Stimulated activated effector memory CD8-positive, alpha-beta T cell treated with anti-CD3 and anti-CD28 coated beads, Interleukin-12 subunit alpha, Interleukin-12 subunit beta, amount 100 ng/mL, for 72 hours (primary cell): ENCODE results near the gene S100A7.
"Not testable (repeated sequence)": the region's sequence is repeated elsewhere in the genome, so short reads cannot be mapped to it uniquely, and the experiment has no call there.

Source experiments
- ATAC-seq: fragments of 150-1000 bp; cut with Tn5 transposase; 2 replicates; pipeline ENCODE4 v1.10.0; 2021
- DNase-seq, 2 donors: peaks; one replicate each; pipeline ENCODE4 v3.0.0; 2021 to 2022; ENCODE audit warnings: low spot score in 2 of 2
- H3K27ac Mint-ChIP-seq: one replicate; pipeline ENCODE4 v1.8.0; 2022; ENCODE audit warnings: mild to moderate bottlenecking, mixed read lengths
- H3K36me3 Mint-ChIP-seq: one replicate; pipeline ENCODE4 v1.8.0; 2022; ENCODE audit warnings: mild to moderate bottlenecking, mixed read lengths
- H3K4me1 Mint-ChIP-seq: one replicate; pipeline ENCODE4 v1.8.0; 2022; ENCODE audit warnings: mixed read lengths
- H3K4me3 Mint-ChIP-seq: one replicate; pipeline ENCODE4 v1.8.0; 2022; ENCODE audit warnings: mild to moderate bottlenecking, mixed read lengths
- H3K9me3 Mint-ChIP-seq: one replicate; pipeline ENCODE4 v1.8.0; 2022; ENCODE audit warnings: mixed read lengths

S100A7 gene

DNA sequence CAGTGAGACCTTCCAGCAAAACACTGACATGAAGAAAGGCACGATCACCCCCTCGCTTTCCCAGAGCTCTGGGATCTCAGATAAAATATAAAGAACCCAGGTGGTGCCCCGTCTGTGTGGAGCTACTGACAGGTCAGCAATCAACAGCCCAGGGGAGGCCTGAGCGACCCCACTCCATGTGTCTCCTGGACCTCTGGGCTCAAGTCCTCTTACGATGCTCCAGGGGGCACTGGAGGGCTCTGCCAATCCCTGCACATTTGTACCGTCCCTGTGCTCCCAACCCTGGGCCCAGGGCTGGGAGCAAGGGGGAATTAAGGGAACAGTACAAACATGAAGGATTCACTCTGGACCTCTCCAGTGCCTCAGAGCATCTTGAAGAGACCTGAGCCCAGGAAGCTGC lies 31.7 kb downstream of the S100A7 start:
- Mint-ChIP-seq H3K9me3 (no peaks in the 10 kb centered on the region), H3K27ac (no peak overlapping the region)

DNA sequence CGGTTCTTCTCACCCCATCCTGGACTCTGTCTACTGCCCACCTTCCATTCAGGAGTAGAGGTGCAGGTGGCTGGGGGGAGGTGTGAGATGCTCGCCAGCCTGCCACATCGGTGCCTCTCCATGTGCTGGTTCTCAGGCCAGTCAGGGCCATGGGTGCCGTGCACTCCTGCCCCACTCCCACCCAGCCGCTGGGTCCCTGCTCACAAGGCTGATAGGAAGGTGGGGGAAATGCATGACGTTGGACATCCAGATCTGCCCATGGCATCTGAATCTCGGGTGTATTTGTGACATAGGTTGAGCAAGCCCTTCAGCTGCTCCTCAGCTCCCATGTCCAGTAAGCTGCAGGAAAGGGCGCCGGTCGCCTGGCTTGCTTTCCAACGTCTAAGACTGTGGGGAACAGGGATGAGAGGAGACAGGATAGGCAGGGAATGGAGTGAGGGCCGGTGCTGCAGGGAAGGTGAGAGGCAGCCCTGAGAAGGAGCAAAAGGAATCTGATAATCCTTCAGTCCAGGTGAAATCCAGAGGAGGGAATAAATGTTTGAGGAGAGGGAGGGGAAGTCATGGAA lies 32.3 kb downstream of the S100A7 start:
- Mint-ChIP-seq H3K36me3 (no peaks in the 10 kb centered on the region), H3K9me3 (no peaks in the 10 kb centered on the region)

More for the DNA sequence above, 31.7 kb downstream of the S100A7 start:
- DNase-seq (no peak), ATAC-seq (no peak)
- no peaks in the 10 kb centered on the region for H3K4me1 Mint-ChIP-seq
- H3K36me3 Mint-ChIP-seq, result no peaks in the 10 kb centered on the region
- H3K4me3 Mint-ChIP-seq, result no peak overlapping the region

GRCh38 chr1:153426809-153427208 lies 33.6 kb downstream of the S100A7 start:
- ATAC-seq (no peak), DNase-seq (no peak)
- Mint-ChIP-seq H3K9me3 (no peaks in the 10 kb centered on the region), H3K36me3 (no peaks in the 10 kb centered on the region), H3K4me1 (no peaks in the 10 kb centered on the region), H3K4me3 (no peak overlapping the region), H3K27ac (no peak overlapping the region)

More for the DNA sequence above, 32.3 kb downstream of the S100A7 start:
- H3K27ac Mint-ChIP-seq, result no peak overlapping the region
- DNase-seq, result no peak
- no peak for ATAC-seq
- H3K4me1 Mint-ChIP-seq, result no peaks in the 10 kb centered on the region
- no peak overlapping the region for H3K4me3 Mint-ChIP-seq

DNA sequence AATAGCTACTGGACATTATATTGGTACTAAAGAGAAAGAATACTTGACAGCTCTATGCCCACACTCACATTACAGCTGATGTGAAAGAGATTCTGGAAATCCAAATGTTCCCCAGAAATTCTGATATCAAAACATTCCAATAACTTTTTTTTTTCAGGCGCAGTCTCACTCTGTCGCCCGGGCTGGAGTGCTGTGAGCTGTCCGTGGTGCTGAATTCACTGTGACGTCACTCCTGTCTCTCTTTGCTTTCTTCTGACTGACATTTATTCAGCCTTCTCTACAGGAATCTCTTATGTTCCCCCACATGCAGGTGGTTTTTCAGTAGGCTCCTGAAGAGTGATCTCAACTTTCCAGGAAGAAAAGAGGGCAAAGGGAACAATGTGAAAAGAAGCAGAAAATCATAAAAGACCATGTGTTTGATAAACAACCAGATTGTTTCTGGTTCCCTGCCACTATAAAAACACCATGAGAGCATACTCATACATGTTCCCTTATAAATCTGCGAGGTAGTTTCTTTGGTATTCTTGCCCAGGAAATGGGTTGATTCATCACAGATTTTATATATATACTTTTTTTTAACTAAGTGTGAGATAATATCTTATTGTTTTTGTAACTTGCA lies 37.9 kb downstream of the S100A7 start:
- no peaks in the 10 kb centered on the region for H3K36me3 Mint-ChIP-seq
- peak; percentile 49 to 76 for DNase-seq
- no peaks in the 10 kb centered on the region for H3K9me3 Mint-ChIP-seq

GRCh38 chr1:153420306-153420705 lies 40.1 kb downstream of the S100A7 start:
- no peak for DNase-seq
- no peak for ATAC-seq
- H3K36me3 Mint-ChIP-seq, result no peaks in the 10 kb centered on the region
- H3K9me3 Mint-ChIP-seq, result no peaks in the 10 kb centered on the region
- no peak overlapping the region for H3K4me3 Mint-ChIP-seq
- no peak overlapping the region for H3K27ac Mint-ChIP-seq
- no peaks in the 10 kb centered on the region for H3K4me1 Mint-ChIP-seq

More for the DNA sequence above, 37.9 kb downstream of the S100A7 start:
- Mint-ChIP-seq H3K4me1 (no peaks in the 10 kb centered on the region), H3K4me3 (no peak overlapping the region), H3K27ac (no peak overlapping the region)
- ATAC-seq, result no peak

- ATAC-seq, H3K4me1 Mint-ChIP-seq, H3K36me3 Mint-ChIP-seq, H3K27ac Mint-ChIP-seq, DNase-seq, H3K4me3 Mint-ChIP-seq, H3K9me3 Mint-ChIP-seq: not testable (repeated sequence)
Observed at GRCh38 chr1:153419436-153419793, 41.0 kb downstream of the S100A7 start.

DNA sequence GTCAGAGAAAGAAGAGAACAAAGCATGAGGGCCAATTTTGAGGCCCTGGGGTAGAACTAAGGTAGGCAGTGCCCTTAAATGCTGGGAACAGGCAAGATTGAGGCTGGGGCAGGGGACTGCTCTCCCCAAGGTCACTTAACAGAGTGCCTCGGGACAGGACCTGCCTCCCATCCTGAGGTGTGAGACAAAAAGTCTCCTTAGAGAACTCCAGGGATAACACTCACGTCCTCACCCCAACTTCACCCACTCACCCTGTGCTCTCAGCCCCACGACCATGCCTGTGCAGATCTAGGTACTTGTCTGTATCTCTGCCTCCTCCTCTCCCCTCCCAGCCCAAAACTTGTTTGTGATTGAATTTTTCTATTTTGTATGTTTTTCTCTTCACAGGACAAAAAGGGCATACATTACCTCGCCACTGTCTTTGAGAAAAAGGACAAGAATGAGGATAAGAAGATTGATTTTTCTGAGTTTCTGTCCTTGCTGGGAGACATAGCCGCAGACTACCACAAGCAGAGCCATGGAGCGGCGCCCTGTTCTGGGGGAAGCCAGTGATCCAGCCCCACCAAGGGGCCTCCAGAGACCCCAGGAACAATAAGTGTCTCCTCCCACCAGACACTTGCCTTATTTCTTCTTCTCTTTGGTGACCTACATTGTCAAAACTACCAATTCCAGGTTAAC lies 41.6 kb downstream of the S100A7 start:
- not testable (repeated sequence) for H3K27ac Mint-ChIP-seq, H3K9me3 Mint-ChIP-seq, ATAC-seq, H3K4me3 Mint-ChIP-seq, H3K4me1 Mint-ChIP-seq, H3K36me3 Mint-ChIP-seq, DNase-seq

GRCh38 chr1:153417136-153417888 lies 43.1 kb downstream of the S100A7 start:
- H3K4me1 Mint-ChIP-seq, result no peaks in the 10 kb centered on the region
- no peak for DNase-seq
- no peak overlapping the region for H3K4me3 Mint-ChIP-seq
- no peak overlapping the region for H3K27ac Mint-ChIP-seq
- no peak for ATAC-seq
- no peaks in the 10 kb centered on the region for H3K36me3 Mint-ChIP-seq
- no peaks in the 10 kb centered on the region for H3K9me3 Mint-ChIP-seq

GRCh38 chr1:153415850-153416570 lies 44.4 kb downstream of the S100A7 start, which contains the start of gene S100A7A:
TSS of gene S100A7A (plus strand) at chr1:153416520. CDS start at chr1:153418083, 1,563 bp downstream.
- DNase-seq, result no peak
- no peak within 1 kb of the TSS for H3K4me3 Mint-ChIP-seq
- no peak within 1 kb of the TSS for H3K27ac Mint-ChIP-seq
- no peaks in the 10 kb centered on the region for H3K36me3 Mint-ChIP-seq
- no peak for ATAC-seq
- no peaks in the 10 kb centered on the region for H3K4me1 Mint-ChIP-seq
- no peaks in the 10 kb centered on the region for H3K9me3 Mint-ChIP-seq

- not testable (repeated sequence) for H3K27ac Mint-ChIP-seq, DNase-seq, H3K9me3 Mint-ChIP-seq, H3K4me1 Mint-ChIP-seq, ATAC-seq, H3K4me3 Mint-ChIP-seq, H3K36me3 Mint-ChIP-seq
Observed at GRCh38 chr1:153413961-153414360, 46.5 kb downstream of the S100A7 start.
